HEK293 (cell line): Measurements from ENCODE around the gene KDM2B.
A peak's percentile ranks its signal among the peaks of the same experiment; 100 is the strongest.

ENCODE experiments used
- GLIS1 ChIP-seq: fragments of 450-650 bp; formaldehyde crosslinking; IDR thresholded peaks from 2 replicates; pipeline ENCODE4 v1.5.1; 2016; ENCODE audit warnings: missing biosample characterization, missing genetic modification characterization
- INSM2 ChIP-seq: fragments of 450-650 bp; formaldehyde crosslinking; IDR thresholded peaks from 2 replicates; pipeline ENCODE4 v1.5.1; 2016; ENCODE audit warnings: missing biosample characterization, missing genetic modification characterization
- KLF10 ChIP-seq: fragments of 450-650 bp; IDR thresholded peaks from 2 replicates; pipeline ENCODE4 v1.5.1; 2018; ENCODE audit warnings: missing biosample characterization, mild to moderate bottlenecking, missing genetic modification characterization
- KLF7 ChIP-seq: fragments of 450-650 bp; formaldehyde crosslinking; IDR thresholded peaks from 2 replicates; pipeline ENCODE4 v1.5.1; 2016; ENCODE audit warnings: missing biosample characterization, missing genetic modification characterization, borderline replicate concordance
- KLF9 ChIP-seq: fragments of 450-650 bp; formaldehyde crosslinking; IDR thresholded peaks from 2 replicates; pipeline ENCODE4 v1.5.1; 2016; ENCODE audit warnings: missing biosample characterization, missing genetic modification characterization, low read depth
- REPIN1 ChIP-seq: fragments of 450-650 bp; formaldehyde crosslinking; IDR thresholded peaks from 2 replicates; pipeline ENCODE4 v1.5.1; 2017; ENCODE audit warnings: missing biosample characterization, missing genetic modification characterization, low read depth
- TSHZ1 ChIP-seq: fragments of 450-650 bp; formaldehyde crosslinking; IDR thresholded peaks from 2 replicates; pipeline ENCODE4 v1.5.1; 2016; ENCODE audit warnings: missing biosample characterization, missing genetic modification characterization, borderline replicate concordance
- ZBTB20 ChIP-seq: fragments of 450-650 bp; formaldehyde crosslinking; IDR thresholded peaks from 2 replicates; pipeline ENCODE4 v1.5.1; 2016; ENCODE audit warnings: missing biosample characterization, missing genetic modification characterization
- ZFP3 ChIP-seq: fragments of 450-650 bp; formaldehyde crosslinking; IDR thresholded peaks from 2 replicates; pipeline ENCODE4 v1.5.1; 2016; ENCODE audit warnings: low read depth, missing biosample characterization, missing genetic modification characterization
- ZNF132 ChIP-seq: fragments of 450-650 bp; formaldehyde crosslinking; IDR thresholded peaks from 2 replicates; pipeline ENCODE4 v1.5.1; 2017; ENCODE audit warnings: missing biosample characterization, missing genetic modification characterization, borderline replicate concordance
- ZNF138 ChIP-seq: fragments of 450-650 bp; formaldehyde crosslinking; IDR thresholded peaks from 2 replicates; pipeline ENCODE4 v1.5.1; 2016; ENCODE audit warnings: missing biosample characterization, missing genetic modification characterization, borderline replicate concordance
- ZNF148 ChIP-seq: fragments of 450-650 bp; formaldehyde crosslinking; IDR thresholded peaks from 2 replicates; pipeline ENCODE4 v1.5.0; 2017; ENCODE audit warnings: missing biosample characterization, missing genetic modification characterization, borderline replicate concordance
- ZNF2 ChIP-seq: fragments of 450-650 bp; formaldehyde crosslinking; IDR thresholded peaks from 2 replicates; pipeline ENCODE4 v1.5.1; 2016; ENCODE audit warnings: missing biosample characterization, missing genetic modification characterization
- ZNF302 ChIP-seq: fragments of 450-650 bp; formaldehyde crosslinking; IDR thresholded peaks from 2 replicates; pipeline ENCODE4 v1.5.1; 2016; ENCODE audit warnings: missing biosample characterization, missing genetic modification characterization, low read depth
- ZNF311 ChIP-seq: fragments of 450-650 bp; formaldehyde crosslinking; IDR thresholded peaks from 2 replicates; pipeline ENCODE4 v1.5.1; 2017; ENCODE audit warnings: missing biosample characterization, missing genetic modification characterization, borderline replicate concordance
- ZNF362 ChIP-seq: fragments of 450-650 bp; formaldehyde crosslinking; IDR thresholded peaks from 2 replicates; pipeline ENCODE4 v1.5.1; 2016; ENCODE audit warnings: missing biosample characterization, missing genetic modification characterization
- ZNF48 ChIP-seq: fragments of 450-650 bp; formaldehyde crosslinking; IDR thresholded peaks from 2 replicates; pipeline ENCODE4 v1.5.1; 2016; ENCODE audit warnings: missing biosample characterization, missing genetic modification characterization
- ZNF548 ChIP-seq: fragments of 450-650 bp; formaldehyde crosslinking; IDR thresholded peaks from 2 replicates; pipeline ENCODE4 v1.5.1; 2016; ENCODE audit warnings: missing biosample characterization, missing genetic modification characterization
- ZNF560 ChIP-seq: fragments of 450-650 bp; formaldehyde crosslinking; IDR thresholded peaks from 2 replicates; pipeline ENCODE4 v1.5.1; 2017; ENCODE audit warnings: missing biosample characterization, missing genetic modification characterization, borderline replicate concordance
- ZNF830 ChIP-seq: fragments of 450-650 bp; IDR thresholded peaks from 2 replicates; pipeline ENCODE4 v1.5.0; 2018; ENCODE audit warnings: missing biosample characterization, missing genetic modification characterization, low read depth, mild to moderate bottlenecking, moderate library complexity
- TF ChIP-seq, protein P1 (sequence below): fragments of 450-650 bp; formaldehyde crosslinking; IDR thresholded peaks from 2 replicates; pipeline ENCODE4 v1.5.1; 2016; ENCODE audit warnings: missing biosample characterization, missing genetic modification characterization, borderline replicate concordance
- TF ChIP-seq, protein P2 (sequence below): fragments of 450-650 bp; formaldehyde crosslinking; IDR thresholded peaks from 2 replicates; pipeline ENCODE4 v1.5.1; 2016; ENCODE audit warnings: missing biosample characterization, missing genetic modification characterization
- TF ChIP-seq, protein P3 (sequence below): fragments of 450-650 bp; formaldehyde crosslinking; IDR thresholded peaks from 2 replicates; pipeline ENCODE4 v1.5.1; 2016; ENCODE audit warnings: missing biosample characterization, missing genetic modification characterization

KDM2B gene

DNA sequence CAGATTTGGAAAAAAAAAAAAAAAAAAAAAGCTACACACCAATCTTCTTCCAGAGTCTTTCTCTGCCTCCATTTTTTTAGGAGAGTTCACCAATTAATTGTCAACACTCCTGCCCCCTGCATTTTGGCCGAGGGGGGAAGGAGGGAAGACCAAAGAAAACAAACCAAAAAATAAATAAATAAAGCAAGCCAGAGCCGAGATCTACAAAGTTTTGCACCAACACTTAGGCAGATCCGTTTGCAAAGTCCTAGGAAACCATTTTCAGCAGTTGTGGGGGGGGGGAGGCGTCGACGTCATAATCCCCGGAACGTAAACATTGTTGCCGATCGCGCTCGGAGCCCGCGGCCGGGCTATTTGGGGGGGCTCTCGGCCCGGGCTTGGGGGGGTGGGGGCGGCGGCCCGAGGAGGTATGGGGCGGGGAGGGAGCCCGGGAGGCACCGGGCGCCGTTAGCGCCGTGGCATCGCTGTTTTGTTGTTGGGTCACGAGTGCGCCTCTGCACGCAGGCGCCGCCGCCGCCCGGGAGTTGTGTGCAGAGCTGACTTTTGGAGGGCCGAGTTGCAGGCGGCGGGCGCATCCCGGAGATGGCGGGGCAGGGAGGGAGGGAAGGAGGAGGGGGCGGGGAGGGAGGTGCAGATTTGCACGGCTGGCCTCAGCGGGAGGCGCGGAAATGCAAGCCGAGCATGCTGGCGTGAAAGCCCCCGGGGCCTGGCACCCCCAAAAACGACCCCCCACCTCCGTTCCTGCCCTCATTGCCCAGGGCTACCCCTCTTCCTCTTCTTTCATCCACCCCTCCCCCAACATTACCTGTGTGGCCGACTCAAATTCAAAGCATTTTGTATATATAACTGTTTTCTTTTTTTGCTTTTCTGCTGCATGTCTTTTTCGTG lies 598 bp downstream of the KDM2B start (continued):
- TF ChIP-seq, protein P1, sequence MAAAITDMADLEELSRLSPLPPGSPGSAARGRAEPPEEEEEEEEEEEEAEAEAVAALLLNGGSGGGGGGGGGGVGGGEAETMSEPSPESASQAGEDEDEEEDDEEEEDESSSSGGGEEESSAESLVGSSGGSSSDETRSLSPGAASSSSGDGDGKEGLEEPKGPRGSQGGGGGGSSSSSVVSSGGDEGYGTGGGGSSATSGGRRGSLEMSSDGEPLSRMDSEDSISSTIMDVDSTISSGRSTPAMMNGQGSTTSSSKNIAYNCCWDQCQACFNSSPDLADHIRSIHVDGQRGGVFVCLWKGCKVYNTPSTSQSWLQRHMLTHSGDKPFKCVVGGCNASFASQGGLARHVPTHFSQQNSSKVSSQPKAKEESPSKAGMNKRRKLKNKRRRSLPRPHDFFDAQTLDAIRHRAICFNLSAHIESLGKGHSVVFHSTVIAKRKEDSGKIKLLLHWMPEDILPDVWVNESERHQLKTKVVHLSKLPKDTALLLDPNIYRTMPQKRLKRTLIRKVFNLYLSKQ (tag by site-specific recombination): no peak
- TF ChIP-seq KLF7 (tag by site-specific recombination) (no peak), ZNF2 (tag by site-specific recombination) (peak; percentile 30; the same call in 1 of the 2 replicates), REPIN1 (0 out of 2 replicates have a peak, but pooled peaks have one; percentile 21), ZNF311 (no peak), ZNF148 (tag by site-specific recombination) (no peak), ZNF548 (tag by site-specific recombination) (no peak), ZNF48 (tag by site-specific recombination) (no peak), ZNF362 (tag by site-specific recombination) (peak; percentile 94), ZNF302 (tag by site-specific recombination) (no peak), INSM2 (tag by site-specific recombination) (no peak), ZNF560 (tag by site-specific recombination) (no peak), ZNF830 (no peak), KLF10 (tag by site-specific recombination) (no peak), ZNF138 (no peak), KLF9 (peak; percentile 70), GLIS1 (tag by site-specific recombination) (peak; percentile 78), ZFP3 (no peak), ZBTB20 (tag by site-specific recombination) (peak; percentile 88), ZNF132 (no peak), TSHZ1 (tag by site-specific recombination) (no peak)
- TF ChIP-seq, protein P2, sequence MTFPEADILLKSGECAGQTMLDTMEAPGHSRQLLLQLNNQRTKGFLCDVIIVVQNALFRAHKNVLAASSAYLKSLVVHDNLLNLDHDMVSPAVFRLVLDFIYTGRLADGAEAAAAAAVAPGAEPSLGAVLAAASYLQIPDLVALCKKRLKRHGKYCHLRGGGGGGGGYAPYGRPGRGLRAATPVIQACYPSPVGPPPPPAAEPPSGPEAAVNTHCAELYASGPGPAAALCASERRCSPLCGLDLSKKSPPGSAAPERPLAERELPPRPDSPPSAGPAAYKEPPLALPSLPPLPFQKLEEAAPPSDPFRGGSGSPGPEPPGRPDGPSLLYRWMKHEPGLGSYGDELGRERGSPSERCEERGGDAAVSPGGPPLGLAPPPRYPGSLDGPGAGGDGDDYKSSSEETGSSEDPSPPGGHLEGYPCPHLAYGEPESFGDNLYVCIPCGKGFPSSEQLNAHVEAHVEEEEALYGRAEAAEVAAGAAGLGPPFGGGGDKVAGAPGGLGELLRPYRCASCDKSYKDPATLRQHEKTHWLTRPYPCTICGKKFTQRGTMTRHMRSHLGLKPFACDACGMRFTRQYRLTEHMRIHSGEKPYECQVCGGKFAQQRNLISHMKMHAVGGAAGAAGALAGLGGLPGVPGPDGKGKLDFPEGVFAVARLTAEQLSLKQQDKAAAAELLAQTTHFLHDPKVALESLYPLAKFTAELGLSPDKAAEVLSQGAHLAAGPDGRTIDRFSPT: 0 out of 2 replicates have a peak, but pooled peaks have one; percentile 41
- TF ChIP-seq, protein P3, sequence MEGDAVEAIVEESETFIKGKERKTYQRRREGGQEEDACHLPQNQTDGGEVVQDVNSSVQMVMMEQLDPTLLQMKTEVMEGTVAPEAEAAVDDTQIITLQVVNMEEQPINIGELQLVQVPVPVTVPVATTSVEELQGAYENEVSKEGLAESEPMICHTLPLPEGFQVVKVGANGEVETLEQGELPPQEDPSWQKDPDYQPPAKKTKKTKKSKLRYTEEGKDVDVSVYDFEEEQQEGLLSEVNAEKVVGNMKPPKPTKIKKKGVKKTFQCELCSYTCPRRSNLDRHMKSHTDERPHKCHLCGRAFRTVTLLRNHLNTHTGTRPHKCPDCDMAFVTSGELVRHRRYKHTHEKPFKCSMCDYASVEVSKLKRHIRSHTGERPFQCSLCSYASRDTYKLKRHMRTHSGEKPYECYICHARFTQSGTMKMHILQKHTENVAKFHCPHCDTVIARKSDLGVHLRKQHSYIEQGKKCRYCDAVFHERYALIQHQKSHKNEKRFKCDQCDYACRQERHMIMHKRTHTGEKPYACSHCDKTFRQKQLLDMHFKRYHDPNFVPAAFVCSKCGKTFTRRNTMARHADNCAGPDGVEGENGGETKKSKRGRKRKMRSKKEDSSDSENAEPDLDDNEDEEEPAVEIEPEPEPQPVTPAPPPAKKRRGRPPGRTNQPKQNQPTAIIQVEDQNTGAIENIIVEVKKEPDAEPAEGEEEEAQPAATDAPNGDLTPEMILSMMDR (tag by site-specific recombination): no peak
